ENCODE results near the gene FAM98C.

DNA sequence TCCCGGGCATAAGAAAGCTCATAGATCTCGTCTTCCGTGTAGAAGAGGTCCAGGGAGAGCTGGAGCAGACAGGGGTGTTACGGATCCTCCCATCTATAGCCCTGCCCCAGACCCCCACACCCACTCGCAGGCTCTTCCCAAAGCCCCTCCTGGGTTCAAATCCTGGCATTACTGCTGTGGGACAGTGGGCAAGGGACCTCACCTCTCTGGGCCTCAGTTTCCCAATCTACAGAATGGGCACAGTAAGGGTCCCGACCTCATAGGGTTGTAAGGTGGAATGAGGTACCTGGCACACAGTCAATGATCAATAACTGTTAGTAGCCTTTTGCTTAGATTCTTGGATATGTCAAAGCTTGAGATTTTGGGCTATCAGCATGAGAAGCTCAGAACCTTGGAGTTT, 10.5 kb downstream of the FAM98C start:
- TF ChIP-seq POLR2A (IDR thresholded peaks at IDR 0.05) (no peak), CTCF (IDR thresholded peaks at IDR 0.05) (no peak), EP300 (IDR thresholded peaks at IDR 0.05) (no peak)
